Tibial nerve (tissue), 4 donors: ENCODE data around the gene SRRM5.

Experiments
- CTCF ChIP-seq, 5 experiments: fragments of 200-600 bp in 3 of 5; fragments of 450-650 bp in 2 of 5; sonication (generic) in 3 of 5; IDR thresholded peaks; one replicate each; pipeline ENCODE4 v1.5.1; 2016 to 2019; ENCODE audit warnings: antibody characterized with exemption in 5 of 5, mild to moderate bottlenecking in 3 of 5, moderate library complexity in 2 of 5
- EP300 ChIP-seq, 2 donors: sonication (generic); formaldehyde crosslinking; IDR thresholded peaks; one replicate each; pipeline ENCODE4 v1.6.1; 2017; ENCODE audit warnings: antibody characterized with exemption in 2 of 2, mild to moderate bottlenecking in 1 of 2
- POLR2A ChIP-seq, 2 donors: fragments of 450-650 bp; IDR thresholded peaks; one replicate each; pipeline ENCODE4 v1.6.1; 2017; ENCODE audit warnings: antibody characterized with exemption in 2 of 2, mild to moderate bottlenecking in 2 of 2, moderate library complexity in 2 of 2

DNA sequence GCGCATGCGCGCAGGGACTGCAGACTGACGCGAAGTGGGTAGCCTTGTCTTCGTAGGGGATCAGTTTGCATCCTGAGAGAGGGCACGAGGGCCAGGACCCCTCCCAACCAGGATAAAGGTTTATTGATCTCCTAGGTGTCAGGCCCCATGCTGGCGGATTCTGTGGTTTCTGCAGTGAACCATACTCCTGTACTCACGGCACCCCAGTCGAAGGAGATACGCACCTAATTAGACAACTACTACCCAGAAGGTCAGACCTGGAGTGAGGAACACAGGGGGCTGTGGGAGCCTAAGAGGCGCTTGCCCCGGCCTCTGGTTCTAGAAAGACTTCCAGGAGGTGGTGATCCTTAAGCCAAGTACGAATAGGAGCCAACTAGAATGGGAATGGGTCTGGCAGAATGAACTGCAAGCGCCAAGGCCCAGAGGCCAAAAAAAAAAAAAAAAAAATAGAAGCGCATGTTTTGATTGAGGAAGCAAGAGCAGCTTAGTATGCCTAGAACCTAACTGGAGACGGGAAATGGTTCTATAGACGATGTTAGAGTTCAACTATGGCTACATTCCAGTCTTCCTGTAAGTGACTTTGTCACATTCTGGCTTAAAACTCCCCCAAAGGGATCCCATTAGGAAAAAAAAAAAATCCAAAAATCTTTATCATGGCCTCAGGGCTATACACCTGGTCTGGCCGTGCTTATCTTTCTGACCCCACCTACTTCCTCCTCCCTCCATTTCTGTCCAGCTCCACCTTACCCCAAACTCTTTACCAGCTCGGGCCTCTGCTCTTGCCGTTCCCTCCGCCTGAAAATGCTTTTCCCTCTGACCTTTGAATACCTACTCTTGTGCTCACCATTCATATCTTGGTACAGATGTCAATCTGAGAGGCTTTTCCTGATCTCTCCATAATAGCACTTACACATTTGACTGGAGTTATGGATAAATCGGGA, 8.4 kb downstream of the SRRM5 start:
- TF ChIP-seq POLR2A (IDR thresholded peaks at IDR 0.05), result no peak
- TF ChIP-seq CTCF (IDR thresholded peaks at IDR 0.05), result no peak
- TF ChIP-seq EP300 (IDR thresholded peaks at IDR 0.05), result no peak
